Hepatocyte (in vitro differentiated cells): ENCODE results near the gene FGF7.
"Not testable (repeated sequence)": the region's sequence is repeated elsewhere in the genome, so short reads cannot be mapped to it uniquely, and the experiment has no call there.

Experiments used
- EZH2 ChIP-seq: fragments of 200-600 bp; sonication (generic); IDR thresholded peaks from 2 replicates; pipeline ENCODE4 v1.6.1; 2016; ENCODE audit warnings: antibody characterized with exemption, mild to moderate bottlenecking, borderline replicate concordance
- EZH2phosphoT487 ChIP-seq: fragments of 200-600 bp; sonication (generic); IDR thresholded peaks from one replicate; pipeline ENCODE4 v1.6.1; 2018; ENCODE audit warnings: antibody characterized with exemption, mild to moderate bottlenecking, low read depth, moderate library complexity; ENCODE audit not compliant: unreplicated experiment, severe bottlenecking
- TF ChIP-seq, protein P1 (sequence below): fragments of 200-600 bp; sonication (generic); IDR thresholded peaks from 2 replicates; pipeline ENCODE4 v1.5.1; 2016; ENCODE audit warnings: antibody characterized with exemption, mild to moderate bottlenecking; ENCODE audit not compliant: poor library complexity

DNA sequence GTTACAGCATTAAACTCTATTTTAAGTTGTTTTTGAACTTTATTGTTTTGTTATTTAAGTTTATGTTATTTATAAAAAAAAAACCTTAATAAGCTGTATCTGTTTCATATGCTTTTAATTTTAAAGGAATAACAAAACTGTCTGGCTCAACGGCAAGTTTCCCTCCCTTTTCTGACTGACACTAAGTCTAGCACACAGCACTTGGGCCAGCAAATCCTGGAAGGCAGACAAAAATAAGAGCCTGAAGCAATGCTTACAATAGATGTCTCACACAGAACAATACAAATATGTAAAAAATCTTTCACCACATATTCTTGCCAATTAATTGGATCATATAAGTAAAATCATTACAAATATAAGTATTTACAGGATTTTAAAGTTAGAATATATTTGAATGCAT, 62.4 kb downstream of the FGF7 start:
- TF ChIP-seq, protein P1, sequence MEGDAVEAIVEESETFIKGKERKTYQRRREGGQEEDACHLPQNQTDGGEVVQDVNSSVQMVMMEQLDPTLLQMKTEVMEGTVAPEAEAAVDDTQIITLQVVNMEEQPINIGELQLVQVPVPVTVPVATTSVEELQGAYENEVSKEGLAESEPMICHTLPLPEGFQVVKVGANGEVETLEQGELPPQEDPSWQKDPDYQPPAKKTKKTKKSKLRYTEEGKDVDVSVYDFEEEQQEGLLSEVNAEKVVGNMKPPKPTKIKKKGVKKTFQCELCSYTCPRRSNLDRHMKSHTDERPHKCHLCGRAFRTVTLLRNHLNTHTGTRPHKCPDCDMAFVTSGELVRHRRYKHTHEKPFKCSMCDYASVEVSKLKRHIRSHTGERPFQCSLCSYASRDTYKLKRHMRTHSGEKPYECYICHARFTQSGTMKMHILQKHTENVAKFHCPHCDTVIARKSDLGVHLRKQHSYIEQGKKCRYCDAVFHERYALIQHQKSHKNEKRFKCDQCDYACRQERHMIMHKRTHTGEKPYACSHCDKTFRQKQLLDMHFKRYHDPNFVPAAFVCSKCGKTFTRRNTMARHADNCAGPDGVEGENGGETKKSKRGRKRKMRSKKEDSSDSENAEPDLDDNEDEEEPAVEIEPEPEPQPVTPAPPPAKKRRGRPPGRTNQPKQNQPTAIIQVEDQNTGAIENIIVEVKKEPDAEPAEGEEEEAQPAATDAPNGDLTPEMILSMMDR: not testable (repeated sequence)
- TF ChIP-seq EZH2phosphoT487, EZH2: not testable (repeated sequence)
